Measurements from ENCODE around the gene ARAP3. TPM values are rescaled to one million over a fixed set of nuclear protein-coding genes. Genes with fewer than 3 reads are reported as not detected.

Gene ARAP3
- total and polyA plus RNA-seq, 3 donors from 2014 or later = 4.0 to 4.8 (median 4.1) TPM

GRCh38 chr5:141708016-141708415 lies 26.0 kb upstream of the ARAP3 start:
- 77 to 82% methylated on average over 7 to 9 of the region's 9 CpGs for WGBS, 2 donors
- intact Hi-C loops (cut with DNase I; ENCODE audit: low total_unique reads) = no loop called here

GRCh38 chr5:141707510-141707909 lies 25.5 kb upstream of the ARAP3 start:
- Histone ChIP-seq H3K4me3 (no peak overlapping the region), H3K9me3 (no peaks in the 10 kb centered on the region), H3K4me1 (peaks cover 3% of the 10 kb centered on the region), H3K27ac (no peak overlapping the region), H3K36me3 (ENCODE audit: low read depth, missing control alignments) (no peaks in the 10 kb centered on the region), H3K27me3 (no peaks in the 10 kb centered on the region)
- no peak for TF ChIP-seq POLR2A (IDR thresholded peaks at IDR 0.05)
- no peak for TF ChIP-seq CTCF (IDR thresholded peaks at IDR 0.05)
- no peak for DNase-seq
- intact Hi-C loops (cut with DNase I; ENCODE audit: low total_unique reads) = no loop called here
- WGBS, 2 donors = 77 to 78% methylated on average over 6 to 8 of the region's 8 CpGs

More at GRCh38 chr5:141708016-141708415, 26.0 kb upstream of the ARAP3 start:
- TF ChIP-seq CTCF (IDR thresholded peaks at IDR 0.05) = no peak
- TF ChIP-seq POLR2A (IDR thresholded peaks at IDR 0.05) = no peak
- Histone ChIP-seq H3K4me1 (no peaks in the 10 kb centered on the region), H3K36me3 (ENCODE audit: low read depth, missing control alignments) (no peaks in the 10 kb centered on the region), H3K4me3 (no peak overlapping the region), H3K27me3 (no peaks in the 10 kb centered on the region), H3K27ac (no peak overlapping the region), H3K9me3 (no peaks in the 10 kb centered on the region)
- no peak for DNase-seq

DNA sequence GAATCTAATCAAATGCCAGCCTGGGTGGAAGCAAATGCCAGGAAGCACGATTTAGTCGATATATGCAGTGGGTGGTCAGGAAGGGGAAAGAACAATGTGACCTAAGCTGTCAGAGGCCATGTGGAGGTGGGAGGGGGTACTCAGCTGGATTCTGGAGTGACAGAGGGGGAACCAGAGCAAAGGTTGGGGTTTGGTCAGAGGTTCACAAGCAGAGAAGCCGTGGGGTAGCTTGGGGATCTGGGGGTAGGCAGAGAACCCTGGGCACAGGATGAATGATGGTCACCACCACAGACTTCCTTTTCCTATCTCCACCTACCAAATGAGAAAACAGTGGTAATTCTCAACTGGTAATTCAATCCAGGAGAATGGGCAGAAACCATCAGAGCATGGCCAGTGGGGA lies 24.1 kb upstream of the ARAP3 start:
- DNase-seq = no peak
- H3K27me3 ChIP-seq = no peaks in the 10 kb centered on the region
- no peak for TF ChIP-seq POLR2A (IDR thresholded peaks at IDR 0.05)
- TF ChIP-seq CTCF (IDR thresholded peaks at IDR 0.05) = no peak
- no peak overlapping the region for H3K27ac ChIP-seq
- H3K9me3 ChIP-seq = no peaks in the 10 kb centered on the region
- H3K4me3 ChIP-seq = no peak overlapping the region
- 65 to 80% methylated on average over 3 of the region's 3 CpGs for WGBS, 2 donors
- peaks cover 16% of the 10 kb centered on the region for H3K4me1 ChIP-seq
- H3K36me3 ChIP-seq (ENCODE audit: low read depth, missing control alignments) = no peaks in the 10 kb centered on the region
- intact Hi-C loops (cut with DNase I; ENCODE audit: low total_unique reads) = no loop called here

DNA sequence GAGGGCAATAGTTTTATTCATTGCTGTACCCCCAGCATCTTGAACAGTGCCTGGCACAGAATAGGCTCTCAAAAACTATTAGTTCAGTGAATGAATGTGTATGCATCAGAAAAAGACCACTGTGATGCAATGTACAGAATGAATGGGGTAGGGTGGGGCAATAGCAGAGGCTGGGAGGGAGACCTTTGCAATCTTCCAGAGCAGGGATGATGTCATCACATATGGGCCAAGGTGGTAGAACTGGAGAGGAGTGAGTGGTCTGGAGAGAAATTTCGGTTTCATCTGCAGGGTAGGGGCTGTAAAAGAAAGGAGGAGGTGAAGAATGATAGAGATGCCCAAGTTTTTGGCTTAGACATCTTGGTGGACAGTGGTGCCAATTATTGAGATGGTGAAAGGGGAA lies 23.4 kb upstream of the ARAP3 start:
- no peak for DNase-seq
- TF ChIP-seq CTCF (IDR thresholded peaks at IDR 0.05) (no peak), POLR2A (IDR thresholded peaks at IDR 0.05) (no peak)
- H3K36me3 ChIP-seq (ENCODE audit: low read depth, missing control alignments) = no peaks in the 10 kb centered on the region
- H3K27me3 ChIP-seq = no peaks in the 10 kb centered on the region
- no peak overlapping the region for H3K4me3 ChIP-seq
- H3K4me1 ChIP-seq = peaks cover 16% of the 10 kb centered on the region
- no peak overlapping the region for H3K27ac ChIP-seq
- H3K9me3 ChIP-seq = no peaks in the 10 kb centered on the region
- 84 to 86% methylated on average over 1 of the region's 1 CpG for WGBS, 2 donors
- intact Hi-C loops (cut with DNase I; ENCODE audit: low total_unique reads) = no loop called here

- TF ChIP-seq CTCF (IDR thresholded peaks at IDR 0.05) (no peak), POLR2A (IDR thresholded peaks at IDR 0.05) (no peak)
- no peaks in the 10 kb centered on the region for H3K27me3 ChIP-seq
- no peak overlapping the region for H3K4me3 ChIP-seq
- intact Hi-C loops (cut with DNase I; ENCODE audit: low total_unique reads) = loop anchor here (5.0 kb wide), 1 partner anchor 172 kb away; the partner anchor contains the start of gene PCDH1
- no peak overlapping the region for H3K27ac ChIP-seq
- 75 to 77% methylated on average over 1 of the region's 1 CpG for WGBS, 2 donors
- H3K9me3 ChIP-seq = no peaks in the 10 kb centered on the region
- DNase-seq = no peak
- no peaks in the 10 kb centered on the region for H3K36me3 ChIP-seq (ENCODE audit: low read depth, missing control alignments)
- H3K4me1 ChIP-seq = peaks cover 16% of the 10 kb centered on the region
Observed at GRCh38 chr5:141704782-141705297, 22.8 kb upstream of the ARAP3 start.

Measured in testis (tissue), 3 donors.